Stimulated activated CD4-positive, alpha-beta T cell treated with anti-CD3 and anti-CD28 coated beads, TNF-alpha, amount 100 ng/mL, for 1 hour (primary cell): ENCODE results near the gene CCT6B.

Experiments used
- DNase-seq, 3 donors: peaks; one replicate each; pipeline ENCODE4 v3.0.0-alpha.2; 2020; ENCODE audit warnings: low read depth in 3 of 3, low spot score in 1 of 3

The CCT6B gene

GRCh38 chr17:34884597-34884996 is 76.7 kb downstream of the CCT6B start:
- no peak for DNase-seq

GRCh38 chr17:34883106-34884000 is 77.9 kb downstream of the CCT6B start:
- DNase-seq, result no peak

- no peak for DNase-seq
Measured at GRCh38 chr17:34879146-34879545, 82.1 kb downstream of the CCT6B start.
